ENCODE measurements around the gene AGAP1. TPM values are rescaled to one million over a fixed set of nuclear protein-coding genes. Genes with fewer than 3 reads are reported as not detected.

AGAP1 gene
- total RNA-seq, 1 donor from 2014 or later: 33.7 TPM

- DNase-seq (ENCODE audit: low read depth): no peak
Observed at GRCh38 chr2:235921508-235922191, 427.8 kb downstream of the AGAP1 start.

GRCh38 chr2:235922839-235923238 is 429.0 kb downstream of the AGAP1 start:
- no peak overlapping the region for H3K4me3 ChIP-seq (ENCODE audit: low read depth, low read length)

More at GRCh38 chr2:235921508-235922191, 427.8 kb downstream of the AGAP1 start:
- no peak for TF ChIP-seq CTCF (IDR thresholded peaks at IDR 0.05; ENCODE audit: insufficient read depth, low read length, poor library complexity, severe bottlenecking)
- Histone ChIP-seq H3K36me3 (ENCODE audit: control insufficient read depth, insufficient read depth, low read length) (no peaks in the 10 kb centered on the region), H3K4me3 (ENCODE audit: low read depth, low read length) (no peak overlapping the region), H3K27me3 (ENCODE audit: control insufficient read depth, insufficient read depth, low read length) (no peaks in the 10 kb centered on the region)

GRCh38 chr2:235923859-235924674 is 430.2 kb downstream of the AGAP1 start:
- DNase-seq (ENCODE audit: low read depth): no peak
- no peaks in the 10 kb centered on the region for H3K27me3 ChIP-seq (ENCODE audit: control insufficient read depth, insufficient read depth, low read length)
- H3K4me3 ChIP-seq (ENCODE audit: low read depth, low read length): no peak overlapping the region
- no peaks in the 10 kb centered on the region for H3K36me3 ChIP-seq (ENCODE audit: control insufficient read depth, insufficient read depth, low read length)
- no peak for TF ChIP-seq CTCF (IDR thresholded peaks at IDR 0.05; ENCODE audit: insufficient read depth, low read length, poor library complexity, severe bottlenecking)

More at GRCh38 chr2:235922839-235923238, 429.0 kb downstream of the AGAP1 start:
- TF ChIP-seq CTCF (IDR thresholded peaks at IDR 0.05; ENCODE audit: insufficient read depth, low read length, poor library complexity, severe bottlenecking): no peak
- H3K36me3 ChIP-seq (ENCODE audit: control insufficient read depth, insufficient read depth, low read length): no peaks in the 10 kb centered on the region
- H3K27me3 ChIP-seq (ENCODE audit: control insufficient read depth, insufficient read depth, low read length): no peaks in the 10 kb centered on the region
- no peak for DNase-seq (ENCODE audit: low read depth)

- H3K36me3 ChIP-seq (ENCODE audit: control insufficient read depth, insufficient read depth, low read length): no peaks in the 10 kb centered on the region
- H3K4me3 ChIP-seq (ENCODE audit: low read depth, low read length): no peak overlapping the region
- DNase-seq (ENCODE audit: low read depth): no peak
- no peaks in the 10 kb centered on the region for H3K27me3 ChIP-seq (ENCODE audit: control insufficient read depth, insufficient read depth, low read length)
- no peak for TF ChIP-seq CTCF (IDR thresholded peaks at IDR 0.05; ENCODE audit: insufficient read depth, low read length, poor library complexity, severe bottlenecking)
Observed at GRCh38 chr2:235924675-235925063, 430.8 kb downstream of the AGAP1 start.

GRCh38 chr2:235925250-235925919 is 431.5 kb downstream of the AGAP1 start:
- no peak for TF ChIP-seq CTCF (IDR thresholded peaks at IDR 0.05; ENCODE audit: insufficient read depth, low read length, poor library complexity, severe bottlenecking)
- Histone ChIP-seq H3K36me3 (ENCODE audit: control insufficient read depth, insufficient read depth, low read length) (no peaks in the 10 kb centered on the region), H3K27me3 (ENCODE audit: control insufficient read depth, insufficient read depth, low read length) (no peaks in the 10 kb centered on the region), H3K4me3 (ENCODE audit: low read depth, low read length) (no peak overlapping the region)
- DNase-seq (ENCODE audit: low read depth): no peak
